HEK293 (cell line): ENCODE measurements around the gene WRAP53.

Experiments
- CTCF ChIA-PET: fragments of 350-600 bp; formaldehyde crosslinking; extraction: SDS; loops from one replicate; lab custom pipeline; 2021; ENCODE audit warnings: antibody characterized with exemption; lab: Yijun Ruan, JAX
- POLR2A ChIA-PET: fragments of 300-600 bp; formaldehyde crosslinking; extraction: SDS; loops from one replicate; lab custom pipeline; 2020; ENCODE audit warnings: antibody characterized with exemption, inconsistent platforms; lab: Yijun Ruan, JAX
- H3K27ac ChIP-seq: fragments of 200-500 bp; sonication (Bioruptor generic); 2 replicates; pipeline ENCODE4 v1.5.1; 2014; ENCODE audit warnings: low read depth, low read length, control low read depth, inconsistent platforms; ENCODE audit errors: extremely low read depth
- H3K36me3 ChIP-seq, 2 experiments: fragments of 200-500 bp in 1 of 2; sonication (Bioruptor generic) in 1 of 2; 1 replicate in 1 of 2; 2 replicates in 1 of 2; pipeline ENCODE4 v1.5.1; 2014 to 2017; ENCODE audit warnings: inconsistent platforms in 2 of 2, low read length in 2 of 2; ENCODE audit not compliant: control insufficient read depth in 2 of 2, insufficient read depth in 1 of 2
- H3K4me1 ChIP-seq: fragments of 200-500 bp; sonication (Bioruptor generic); 2 replicates; pipeline ENCODE4 v1.5.1; 2014; ENCODE audit warnings: mild to moderate bottlenecking, low read length, inconsistent platforms; ENCODE audit not compliant: control insufficient read depth, insufficient read depth
- H3K4me3 ChIP-seq: 2 replicates; pipeline ENCODE4 v1.5.1; 2011; ENCODE audit warnings: low read depth, mild to moderate bottlenecking, control low read depth, low read length, moderate library complexity
- H3K9me3 ChIP-seq: fragments of 200-500 bp; sonication (Bioruptor generic); 2 replicates; pipeline ENCODE4 v1.5.1; 2014; ENCODE audit warnings: low read depth, low read length, inconsistent platforms; ENCODE audit not compliant: control insufficient read depth, insufficient read depth
- BCL11A ChIP-seq: fragments of 450-650 bp; formaldehyde crosslinking; IDR thresholded peaks from 2 replicates; pipeline ENCODE4 v1.5.1; 2016; ENCODE audit warnings: low read depth, missing biosample characterization, missing genetic modification characterization
- EGR2 ChIP-seq: fragments of 450-650 bp; formaldehyde crosslinking; IDR thresholded peaks from 2 replicates; pipeline ENCODE4 v1.5.1; 2016; ENCODE audit warnings: low read depth, missing biosample characterization, missing genetic modification characterization
- GLIS1 ChIP-seq: fragments of 450-650 bp; formaldehyde crosslinking; IDR thresholded peaks from 2 replicates; pipeline ENCODE4 v1.5.1; 2016; ENCODE audit warnings: missing biosample characterization, missing genetic modification characterization
- KLF10 ChIP-seq: fragments of 450-650 bp; IDR thresholded peaks from 2 replicates; pipeline ENCODE4 v1.5.1; 2018; ENCODE audit warnings: missing biosample characterization, mild to moderate bottlenecking, missing genetic modification characterization
- KLF9 ChIP-seq: fragments of 450-650 bp; formaldehyde crosslinking; IDR thresholded peaks from 2 replicates; pipeline ENCODE4 v1.5.1; 2016; ENCODE audit warnings: missing biosample characterization, missing genetic modification characterization, low read depth
- MYNN ChIP-seq: fragments of 450-650 bp; formaldehyde crosslinking; IDR thresholded peaks from 2 replicates; pipeline ENCODE4 v1.5.1; 2016; ENCODE audit warnings: missing biosample characterization, missing genetic modification characterization, borderline replicate concordance
- PRDM6 ChIP-seq: fragments of 450-650 bp; formaldehyde crosslinking; IDR thresholded peaks from 2 replicates; pipeline ENCODE4 v1.5.1; 2017; ENCODE audit warnings: missing biosample characterization, missing genetic modification characterization
- REPIN1 ChIP-seq: fragments of 450-650 bp; formaldehyde crosslinking; IDR thresholded peaks from 2 replicates; pipeline ENCODE4 v1.5.1; 2017; ENCODE audit warnings: missing biosample characterization, missing genetic modification characterization, low read depth
- SCRT1 ChIP-seq: fragments of 450-650 bp; formaldehyde crosslinking; IDR thresholded peaks from 2 replicates; pipeline ENCODE4 v1.5.1; 2016; ENCODE audit warnings: missing biosample characterization, missing genetic modification characterization, borderline replicate concordance
- SP7 ChIP-seq: fragments of 450-650 bp; formaldehyde crosslinking; IDR thresholded peaks from 2 replicates; pipeline ENCODE4 v1.5.1; 2016; ENCODE audit warnings: missing biosample characterization, missing genetic modification characterization
- YY1 ChIP-seq: fragments of 450-650 bp; formaldehyde crosslinking; IDR thresholded peaks from 2 replicates; pipeline ENCODE4 v1.5.1; 2018; ENCODE audit warnings: missing biosample characterization, missing genetic modification characterization
- ZBTB10 ChIP-seq: fragments of 450-650 bp; formaldehyde crosslinking; IDR thresholded peaks from 2 replicates; pipeline ENCODE4 v1.5.1; 2016; ENCODE audit warnings: missing biosample characterization, missing genetic modification characterization
- ZBTB17 ChIP-seq: fragments of 450-650 bp; formaldehyde crosslinking; IDR thresholded peaks from 2 replicates; pipeline ENCODE4 v1.5.1; 2016; ENCODE audit warnings: missing biosample characterization, missing genetic modification characterization
- ZBTB48 ChIP-seq: fragments of 450-650 bp; formaldehyde crosslinking; IDR thresholded peaks from 2 replicates; pipeline ENCODE4 v1.5.1; 2016; ENCODE audit warnings: missing biosample characterization, missing genetic modification characterization
- ZEB2 ChIP-seq: fragments of 450-650 bp; formaldehyde crosslinking; IDR thresholded peaks from 2 replicates; pipeline ENCODE4 v1.5.1; 2016; ENCODE audit warnings: missing biosample characterization, missing genetic modification characterization
- ZNF112 ChIP-seq: fragments of 450-650 bp; formaldehyde crosslinking; IDR thresholded peaks from 2 replicates; pipeline ENCODE4 v1.5.0; 2017; ENCODE audit warnings: missing biosample characterization, missing genetic modification characterization
- ZNF121 ChIP-seq: fragments of 450-650 bp; formaldehyde crosslinking; IDR thresholded peaks from 2 replicates; pipeline ENCODE4 v1.5.1; 2016; ENCODE audit warnings: missing biosample characterization, missing genetic modification characterization
- ZNF148 ChIP-seq: fragments of 450-650 bp; formaldehyde crosslinking; IDR thresholded peaks from 2 replicates; pipeline ENCODE4 v1.5.0; 2017; ENCODE audit warnings: missing biosample characterization, missing genetic modification characterization, borderline replicate concordance
- ZNF202 ChIP-seq: fragments of 450-650 bp; formaldehyde crosslinking; IDR thresholded peaks from 2 replicates; pipeline ENCODE4 v1.5.1; 2016; ENCODE audit warnings: missing biosample characterization, missing genetic modification characterization, borderline replicate concordance
- ZNF24 ChIP-seq: fragments of 450-650 bp; formaldehyde crosslinking; IDR thresholded peaks from 2 replicates; pipeline ENCODE4 v1.5.1; 2016; ENCODE audit warnings: missing biosample characterization, missing genetic modification characterization
- ZNF366 ChIP-seq: fragments of 450-650 bp; formaldehyde crosslinking; conservative IDR thresholded peaks from 2 replicates; pipeline ENCODE4 v1.5.1; 2016; ENCODE audit warnings: missing biosample characterization, missing genetic modification characterization
- ZNF426 ChIP-seq: fragments of 450-650 bp; formaldehyde crosslinking; IDR thresholded peaks from 2 replicates; pipeline ENCODE4 v1.5.1; 2017; ENCODE audit warnings: missing biosample characterization, missing genetic modification characterization, mild to moderate bottlenecking, inconsistent platforms, moderate library complexity
- ZNF530 ChIP-seq: fragments of 450-650 bp; formaldehyde crosslinking; IDR thresholded peaks from 2 replicates; pipeline ENCODE4 v1.5.1; 2016; ENCODE audit warnings: low read depth, missing biosample characterization, missing genetic modification characterization
- ZNF560 ChIP-seq: fragments of 450-650 bp; formaldehyde crosslinking; IDR thresholded peaks from 2 replicates; pipeline ENCODE4 v1.5.1; 2017; ENCODE audit warnings: missing biosample characterization, missing genetic modification characterization, borderline replicate concordance
- ZNF561 ChIP-seq: fragments of 450-650 bp; IDR thresholded peaks from 2 replicates; pipeline ENCODE4 v1.5.1; 2018; ENCODE audit warnings: missing biosample characterization, missing genetic modification characterization, borderline replicate concordance
- ZNF621 ChIP-seq: fragments of 450-650 bp; formaldehyde crosslinking; IDR thresholded peaks from 2 replicates; pipeline ENCODE4 v1.5.1; 2017; ENCODE audit warnings: missing biosample characterization, missing genetic modification characterization
- ZNF624 ChIP-seq: fragments of 450-650 bp; formaldehyde crosslinking; IDR thresholded peaks from 2 replicates; pipeline ENCODE4 v1.5.1; 2017; ENCODE audit warnings: missing biosample characterization, missing genetic modification characterization
- ZSCAN30 ChIP-seq: fragments of 450-650 bp; IDR thresholded peaks from 2 replicates; pipeline ENCODE4 v1.5.1; 2018; ENCODE audit warnings: missing biosample characterization, mild to moderate bottlenecking, missing genetic modification characterization, moderate library complexity
- ZXDB ChIP-seq: fragments of 450-650 bp; formaldehyde crosslinking; IDR thresholded peaks from 2 replicates; pipeline ENCODE4 v1.5.1; 2016; ENCODE audit warnings: missing biosample characterization, missing genetic modification characterization

The WRAP53 gene

GRCh38 chr17:7744416-7744815 lies 56.1 kb downstream of the WRAP53 start (continued):
- no peak for TF ChIP-seq ZNF530 (tag by site-specific recombination)
- TF ChIP-seq, all 188 proteins: peak for 0

GRCh38 chr17:7745748-7746470 lies 57.6 kb downstream of the WRAP53 start:
- CTCF ChIA-PET, result interaction anchor here (0.7 to 7.3 kb wide), 10 partner anchors 11 to 313 kb away, joined by 3 to 156 read pairs (median 18); no protein-coding TSS in a partner anchor
- POLR2A ChIA-PET, result interaction anchor here (0.7 kb wide), 3 partner anchors 96 to 312 kb away, joined by 3 read pairs; partner anchors contain the start of gene TMEM88
- Histone ChIP-seq H3K4me1 (peaks cover 22% of the 10 kb centered on the region), H3K27ac (no peak overlapping the region), H3K9me3 (no peaks in the 10 kb centered on the region), H3K36me3 (no peaks in the 10 kb centered on the region; a peak in 1 of 3 replicates), H3K4me3 (no peak overlapping the region)
- TF ChIP-seq ZNF121 (tag by site-specific recombination), result no peak
- TF ChIP-seq BCL11A, result 0 out of 2 replicates have a peak, but pooled peaks have one; percentile 31
- no peak for TF ChIP-seq ZNF621 (tag by site-specific recombination)
- no peak; the same call in 1 of the 2 replicates for TF ChIP-seq ZXDB (tag by site-specific recombination)
- TF ChIP-seq PRDM6 (tag by site-specific recombination), result peak; percentile 98
- no peak for TF ChIP-seq ZNF202 (tag by site-specific recombination)
- no peak for TF ChIP-seq ZSCAN30
- peak; percentile 78 for TF ChIP-seq ZEB2
- TF ChIP-seq KLF9, result no peak
- no peak for TF ChIP-seq ZNF561 (tag by site-specific recombination)
- TF ChIP-seq ZNF366, result peak; percentile 68
- TF ChIP-seq GLIS1, result peak; percentile 9; the same call in 1 of the 2 replicates
- TF ChIP-seq ZNF560, result no peak
- TF ChIP-seq ZNF24, result peak; percentile 76
- TF ChIP-seq EGR2, result no peak
- no peak for TF ChIP-seq ZNF426 (tag by site-specific recombination)
- no peak for TF ChIP-seq KLF10
- TF ChIP-seq YY1 (tag by site-specific recombination), result no peak
- TF ChIP-seq MYNN, result no peak
- TF ChIP-seq SCRT1, result no peak
- TF ChIP-seq REPIN1 (tag by site-specific recombination), result no peak
- peak; percentile 49 for TF ChIP-seq SP7
- no peak for TF ChIP-seq ZNF112 (tag by site-specific recombination)
- no peak for TF ChIP-seq ZNF624 (tag by site-specific recombination)
- peak; percentile 40; the same call in 1 of the 2 replicates for TF ChIP-seq ZBTB48 (tag by site-specific recombination)
- TF ChIP-seq ZBTB17 (tag by site-specific recombination), result peak; percentile 75
- no peak for TF ChIP-seq ZNF148
- no peak for TF ChIP-seq ZBTB10 (tag by site-specific recombination)
